Right lobe of liver (tissue), 6 donors: ENCODE measurements around the gene SSX4. TPM values are rescaled to one million over a fixed set of nuclear protein-coding genes. Genes with fewer than 3 reads are reported as not detected.
"Not testable (repeated sequence)": the region's sequence is repeated elsewhere in the genome, so short reads cannot be mapped to it uniquely, and the experiment has no call there.

Experiments
- ATAC-seq, 4 donors: fragments of 200-7000 bp; cut with Tn5 transposase; one replicate each; pipeline ENCODE4 v1.9.1; 2020; ENCODE audit warnings: mild to moderate bottlenecking in 4 of 4, moderate library complexity in 4 of 4
- DNase-seq, 3 donors: peaks; one replicate each; pipeline ENCODE4 v3.0.0-alpha.2; 2020
- H3K27ac ChIP-seq, 3 donors: fragments of 200-600 bp; one replicate each; pipeline ENCODE4 v1.8.0; 2022
- H3K27me3 ChIP-seq, 2 donors: fragments of 200-600 bp; one replicate each; pipeline ENCODE4 v1.8.0; 2022
- H3K36me3 ChIP-seq, 4 donors: fragments of 200-600 bp; sonication (generic) in 1 of 4; one replicate each; pipeline versions ENCODE4 v1.5.1 to v1.8.0; 2017 to 2022; ENCODE audit warnings: control low read depth in 1 of 4
- H3K4me1 ChIP-seq, 4 donors: fragments of 200-600 bp; sonication (generic) in 1 of 4; one replicate each; pipeline versions ENCODE4 v1.5.1 to v1.8.0; 2017 to 2022; ENCODE audit warnings: control low read depth in 1 of 4
- H3K4me3 ChIP-seq, 3 donors: fragments of 200-600 bp; one replicate each; pipeline ENCODE4 v1.8.0; 2022
- H3K9me3 ChIP-seq, 4 donors: fragments of 200-600 bp; sonication (generic) in 1 of 4; one replicate each; pipeline versions ENCODE4 v1.5.1 to v1.8.0; 2017 to 2022; ENCODE audit warnings: control low read depth in 1 of 4
- CTCF ChIP-seq, 4 donors: fragments of 200-600 bp in 3 of 4; fragments of 450-650 bp in 1 of 4; IDR thresholded peaks; one replicate each; pipeline versions ENCODE4 v1.5.1 to v1.8.0; 2016 to 2022; ENCODE audit warnings: antibody characterized with exemption in 4 of 4, mild to moderate bottlenecking in 2 of 4
- POLR2A ChIP-seq: fragments of 450-650 bp; IDR thresholded peaks from one replicate; pipeline ENCODE4 v1.6.1; 2017; ENCODE audit warnings: antibody characterized with exemption, mild to moderate bottlenecking
- WGBS: methylation state at CpG from one replicate; pipeline ENCODE4 v1.1.6; 2018; ENCODE audit warnings: low coverage, low lambda C conversion rate; ENCODE audit not compliant: insufficient coverage; ENCODE audit errors: missing lambda C conversion rate; 5-methylcytosine and 5-hydroxymethylcytosine counted together
- intact Hi-C, 2 donors: fragments of 100-400 bp; cut with DNase I; formaldehyde crosslinking; loops; one replicate each; pipeline versions ENCODE4 v1.11.2 to v1.14.1; 2022
- long read RNA-seq: library from polyadenylated mRNA; unstranded; transcript quantifications from one replicate; pipeline ENCODE4 v2.0.0, GENCODE V29; 2019
- total RNA-seq, 6 experiments: library from RNA; depleted of rRNA in 2 of 6; stranded (reverse); fragments of >200 nt in 2 of 6; fragmentation: NEBNext Ultra II Directional in 3 of 6; extraction: Animal tissue kit (Norgen Biotek cat#: 25700) in 3 of 6; gene quantifications; one replicate each; pipeline versions ENCODE4 v1.1.0 to v1.2.4, GENCODE V29; 2016 to 2023
- donor health status: DM: no; HTN: yes; CAD: no.
- donor health status: DM: no; HTN: no; CAD: no.
- donor health status: DM: no; HTN: no; CAD: no.
- donor health status: DM: no; HTN: yes; CAD: no.
- donor health status: DM: no; HTN: yes; CAD: no.

Gene SSX4, protein sequence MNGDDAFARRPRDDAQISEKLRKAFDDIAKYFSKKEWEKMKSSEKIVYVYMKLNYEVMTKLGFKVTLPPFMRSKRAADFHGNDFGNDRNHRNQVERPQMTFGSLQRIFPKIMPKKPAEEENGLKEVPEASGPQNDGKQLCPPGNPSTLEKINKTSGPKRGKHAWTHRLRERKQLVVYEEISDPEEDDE
- total RNA-seq, result not detected
- long read RNA-seq, result 0 reads

GRCh38 chrX:48383239-48383638 is at the start of gene SSX4:
Gene SSX4 (plus strand): TSS chrX:48383539. CDS start chrX:48384054, 515 bp downstream.
- ATAC-seq, H3K4me1 ChIP-seq, H3K36me3 ChIP-seq, DNase-seq, H3K9me3 ChIP-seq, H3K27ac ChIP-seq, H3K27me3 ChIP-seq, intact Hi-C loops, H3K4me3 ChIP-seq: not testable (repeated sequence)
- WGBS, result no CpG with 5 or more reads among the region's 16 CpGs

DNA sequence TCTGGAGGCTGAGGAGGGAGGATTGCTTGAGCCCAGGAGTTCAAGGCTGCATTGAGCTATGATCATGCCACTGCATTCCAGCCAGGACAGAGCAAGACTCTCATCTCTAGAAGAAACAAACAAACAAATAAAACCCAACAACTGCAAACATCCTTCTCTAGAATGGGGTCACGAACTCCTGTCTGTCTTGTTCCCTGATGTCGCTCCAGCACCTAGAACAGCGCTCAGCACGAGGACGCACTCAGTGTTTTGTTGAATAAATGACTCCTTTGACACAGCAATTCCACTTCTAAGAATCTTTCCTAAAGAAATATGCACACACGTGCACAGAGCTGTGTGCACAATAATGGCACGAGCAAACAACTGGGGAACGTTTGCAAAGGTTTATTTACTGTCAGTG is 37.3 kb upstream of the SSX4 start:
- H3K36me3 ChIP-seq, H3K27me3 ChIP-seq, H3K4me1 ChIP-seq, H3K9me3 ChIP-seq, H3K4me3 ChIP-seq, intact Hi-C loops, DNase-seq, H3K27ac ChIP-seq, ATAC-seq: not testable (repeated sequence)
- WGBS, result 22% methylated on average over 6 of the region's 8 CpGs

- H3K4me3 ChIP-seq, intact Hi-C loops: not testable (repeated sequence)
Observed at GRCh38 chrX:48356315-48357094, 26.8 kb upstream of the SSX4 start, which contains the start of gene SSX3. Gene SSX3 (minus strand): TSS chrX:48356703. CDS start chrX:48355249, 1,454 bp downstream.

GRCh38 chrX:48357681-48358080 is 25.7 kb upstream of the SSX4 start:
- Histone ChIP-seq H3K27me3 (no peaks in the 10 kb centered on the region), H3K9me3 (no peaks in the 10 kb centered on the region), H3K4me1 (no peaks in the 10 kb centered on the region), H3K4me3 (no peak overlapping the region), H3K27ac (no peak overlapping the region), H3K36me3 (no peaks in the 10 kb centered on the region)
- 54% methylated on average over 5 of the region's 8 CpGs for WGBS
- no peak for DNase-seq
- no peak for ATAC-seq
- intact Hi-C loops, result no loop called here
- no peak for TF ChIP-seq CTCF (IDR thresholded peaks at IDR 0.05)
- TF ChIP-seq POLR2A, result no peak

More at GRCh38 chrX:48356315-48357094, 26.8 kb upstream of the SSX4 start, which contains the start of gene SSX3:
- not testable (repeated sequence) for H3K27me3 ChIP-seq, ATAC-seq, DNase-seq, H3K9me3 ChIP-seq, H3K4me1 ChIP-seq, H3K27ac ChIP-seq, H3K36me3 ChIP-seq
- 68% methylated on average over 13 of the region's 19 CpGs for WGBS

GRCh38 chrX:48359281-48359680 is 24.1 kb upstream of the SSX4 start:
- H3K9me3 ChIP-seq, intact Hi-C loops, DNase-seq, H3K4me3 ChIP-seq, H3K27ac ChIP-seq, H3K4me1 ChIP-seq, ATAC-seq, H3K36me3 ChIP-seq, H3K27me3 ChIP-seq: not testable (repeated sequence)
- 65% methylated on average over 5 of the region's 6 CpGs for WGBS

DNA sequence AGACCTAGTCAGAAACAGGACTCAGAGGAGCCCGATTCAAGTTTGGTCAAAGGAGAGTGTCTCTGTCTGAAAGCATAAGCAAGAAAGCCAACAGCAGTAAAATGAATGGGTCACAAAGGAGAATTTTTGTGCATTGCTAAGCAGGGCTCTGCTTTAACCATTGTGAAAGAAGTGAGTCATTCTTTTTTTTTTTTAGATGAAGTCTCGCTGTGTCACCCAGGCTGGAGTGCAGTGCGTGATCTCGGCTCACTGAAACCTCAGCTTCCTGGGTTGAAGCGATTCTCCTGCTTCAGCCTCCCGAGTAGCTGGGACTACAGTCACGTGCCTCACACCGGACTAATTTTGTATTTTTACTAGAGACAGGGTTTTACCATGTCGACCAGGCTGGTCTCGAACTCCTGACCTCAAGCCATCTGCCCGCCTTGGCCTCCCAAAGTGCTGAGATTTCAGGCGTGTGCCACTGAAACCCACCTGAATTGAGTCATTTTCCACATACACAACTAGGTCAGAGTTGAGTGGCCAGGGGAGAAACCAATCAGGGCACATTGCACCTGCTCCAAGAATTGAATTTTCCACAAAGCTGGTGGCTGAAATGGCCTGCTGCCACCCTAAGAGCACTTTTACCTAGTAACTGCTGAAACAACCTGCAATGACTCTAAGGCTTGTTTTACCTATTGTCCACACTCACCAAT is 15.5 kb upstream of the SSX4 start:
- H3K4me3 ChIP-seq, H3K27me3 ChIP-seq, DNase-seq, H3K27ac ChIP-seq, intact Hi-C loops, H3K9me3 ChIP-seq, H3K4me1 ChIP-seq, H3K36me3 ChIP-seq, ATAC-seq: not testable (repeated sequence)
- no CpG with 5 or more reads among the region's 12 CpGs for WGBS

GRCh38 chrX:48370408-48370807 is 12.9 kb upstream of the SSX4 start:
- H3K4me1 ChIP-seq, H3K27ac ChIP-seq, intact Hi-C loops, ATAC-seq, H3K4me3 ChIP-seq, H3K36me3 ChIP-seq, H3K27me3 ChIP-seq, DNase-seq, H3K9me3 ChIP-seq: not testable (repeated sequence)
- whole genome bisulfite sequencing, result no CpG with 5 or more reads among the region's 8 CpGs

- H3K36me3 ChIP-seq, H3K9me3 ChIP-seq, ATAC-seq, H3K4me3 ChIP-seq, H3K27ac ChIP-seq, H3K4me1 ChIP-seq, intact Hi-C loops, DNase-seq, H3K27me3 ChIP-seq: not testable (repeated sequence)
- 30% methylated on average over 1 of the region's 2 CpGs for WGBS
Observed at GRCh38 chrX:48396931-48397330, 13.6 kb downstream of the SSX4 start.

GRCh38 chrX:48397825-48398224 is 14.5 kb downstream of the SSX4 start:
- H3K27ac ChIP-seq, H3K36me3 ChIP-seq, ATAC-seq, H3K27me3 ChIP-seq, H3K4me1 ChIP-seq, H3K4me3 ChIP-seq, intact Hi-C loops, DNase-seq, H3K9me3 ChIP-seq: not testable (repeated sequence)
- WGBS, result 17% methylated on average over 1 of the region's 1 CpG

GRCh38 chrX:48411860-48412259 is 28.5 kb downstream of the SSX4 start, which contains the start of gene SSX4B:
Gene SSX4B (minus strand): TSS chrX:48411960. CDS start chrX:48411372, 588 bp downstream.
- H3K9me3 ChIP-seq, intact Hi-C loops, H3K4me3 ChIP-seq, H3K36me3 ChIP-seq, H3K4me1 ChIP-seq, H3K27me3 ChIP-seq, ATAC-seq, DNase-seq, H3K27ac ChIP-seq: not testable (repeated sequence)
- no CpG with 5 or more reads among the region's 15 CpGs for WGBS
